H1 (cell line): ENCODE data around the gene LRTM2. TPM values are rescaled to one million over a fixed set of nuclear protein-coding genes. Genes with fewer than 3 reads are reported as not detected.
A peak's percentile ranks its signal among the peaks of the same experiment; 100 is the strongest.

Experiments
- CTCF ChIA-PET: fragments of 300-600 bp; sonication (Branson Sonifier 250); formaldehyde crosslinking; loops from one replicate; lab custom pipeline; 2021; ENCODE audit not compliant: partially characterized antibody; lab: Charles Lee
- POLR2A ChIA-PET: fragments of 300-600 bp; sonication (Branson Sonifier 250); formaldehyde crosslinking; loops from one replicate; lab custom pipeline; 2021; ENCODE audit warnings: inconsistent platforms; ENCODE audit not compliant: partially characterized antibody; lab: Charles Lee
- DNase-seq, 2 experiments: peaks; one replicate each; pipeline versions ENCODE4 v3.0.0 to v3.0.0-alpha.2; 2010 to 2022; ENCODE audit warnings: low spot score in 2 of 2, low read depth in 1 of 2, mixed read lengths in 1 of 2
- FAIRE-seq: peaks from 2 replicates; lab custom pipeline; 2011; peaks lifted over from hg19 to GRCh38; lab: Jason Lieb, UNC
- H2AFZ ChIP-seq: 2 replicates; pipeline ENCODE4 v1.8.1; 2012; ENCODE audit warnings: low read length, inconsistent platforms
- H2AK5ac ChIP-seq: 2 replicates; pipeline ENCODE4 v1.6.1; 2013; ENCODE audit warnings: low read depth, low read length
- H2BK120ac ChIP-seq: replicated peaks from 2 replicates; pipeline ENCODE3; 2013; ENCODE audit warnings: low read depth, low read length, inconsistent platforms
- H2BK12ac ChIP-seq: 2 replicates; pipeline ENCODE4 v1.6.1; 2013; ENCODE audit warnings: low read depth, low read length
- H2BK15ac ChIP-seq: 2 replicates; pipeline ENCODE4 v1.6.1; 2013; ENCODE audit warnings: low read length
- H2BK20ac ChIP-seq: 2 replicates; pipeline ENCODE4 v1.6.1; 2013; ENCODE audit warnings: low read length
- H2BK5ac ChIP-seq: 2 replicates; pipeline ENCODE4 v1.6.1; 2013; ENCODE audit warnings: low read depth, low read length
- H3K14ac ChIP-seq: 2 replicates; pipeline ENCODE4 v1.6.1; 2013; ENCODE audit warnings: inconsistent platforms; ENCODE audit not compliant: insufficient read length
- H3K18ac ChIP-seq: 2 replicates; pipeline ENCODE4 v1.6.1; 2013; ENCODE audit warnings: low read length; ENCODE audit errors: extremely low read depth
- H3K23ac ChIP-seq: 2 replicates; pipeline ENCODE4 v1.6.1; 2013; ENCODE audit warnings: inconsistent platforms; ENCODE audit not compliant: insufficient read length
- H3K23me2 ChIP-seq: 2 replicates; pipeline ENCODE4 v1.6.1; 2013; ENCODE audit warnings: low read depth, low read length
- H3K27ac ChIP-seq: 2 replicates; pipeline ENCODE4 v1.6.1; 2011; ENCODE audit warnings: low read depth, low read length, inconsistent platforms
- H3K27me3 ChIP-seq, 4 experiments: replicated peaks in 1 of 4; 1 replicate in 1 of 4; 2 replicates in 3 of 4; pipeline versions ENCODE4 v1.6.1 to v1.8.1; 2011 to 2013; ENCODE audit warnings: low read length in 3 of 4, mild to moderate bottlenecking in 3 of 4, inconsistent platforms in 2 of 4, mixed read lengths in 2 of 4, moderate library complexity in 1 of 4; ENCODE audit not compliant: control insufficient read depth in 3 of 4, insufficient read depth in 3 of 4; ENCODE audit errors: extremely low read depth in 1 of 4
- H3K36me3 ChIP-seq, 4 experiments: 2 replicates each; pipeline versions ENCODE4 v1.6.1 to v1.8.1; 2011 to 2013; ENCODE audit warnings: mild to moderate bottlenecking in 4 of 4, low read length in 3 of 4, moderate library complexity in 2 of 4, control low read depth in 1 of 4, inconsistent platforms in 1 of 4; ENCODE audit not compliant: insufficient read depth in 4 of 4, control insufficient read depth in 2 of 4
- H3K4ac ChIP-seq: replicated peaks from 2 replicates; pipeline ENCODE3; 2013; ENCODE audit warnings: low read length, low read depth, mixed read lengths, inconsistent platforms; ENCODE audit not compliant: insufficient read length
- H3K4me1 ChIP-seq, 4 experiments: replicated peaks in 1 of 4; 1 replicate in 1 of 4; 2 replicates in 3 of 4; pipeline versions ENCODE4 v1.6.1 to v1.8.1; 2011 to 2013; ENCODE audit warnings: low read length in 3 of 4, inconsistent platforms in 2 of 4, mixed read lengths in 1 of 4; ENCODE audit not compliant: insufficient read depth in 4 of 4, control insufficient read depth in 3 of 4
- H3K4me2 ChIP-seq, 2 experiments: 2 replicates each; pipeline versions ENCODE4 v1.6.1 to v1.8.1; 2011 to 2013; ENCODE audit warnings: low read depth in 2 of 2, low read length in 2 of 2, control low read depth in 1 of 2, inconsistent platforms in 1 of 2, mild to moderate bottlenecking in 1 of 2; ENCODE audit not compliant: insufficient read depth in 1 of 2
- H3K4me3 ChIP-seq, 4 experiments: fragments of 200-600, 300-600 bp in 1 of 4; sonication (generic), shearing (Covaris generic), sonication (Bioruptor Twin) in 1 of 4; 2 replicates each; pipeline versions ENCODE4 v1.5.1 to v1.8.1; 2011 to 2016; ENCODE audit warnings: low read length in 4 of 4, low read depth in 3 of 4, control low read depth in 2 of 4, inconsistent platforms in 2 of 4, mild to moderate bottlenecking in 2 of 4, mixed read lengths in 1 of 4, moderate library complexity in 1 of 4; ENCODE audit not compliant: insufficient read depth in 2 of 4; ENCODE audit errors: extremely low read depth in 1 of 4
- H3K56ac ChIP-seq: replicated peaks from 2 replicates; pipeline ENCODE3; 2013; ENCODE audit warnings: low read depth, mild to moderate bottlenecking, mixed read lengths, low read length, inconsistent platforms; ENCODE audit not compliant: insufficient read length
- H3K79me1 ChIP-seq: 2 replicates; pipeline ENCODE4 v1.6.1; 2013; ENCODE audit warnings: low read depth, low read length, control low read depth
- H3K79me2 ChIP-seq, 2 experiments: 2 replicates each; pipeline versions ENCODE4 v1.6.1 to v1.8.1; 2012 to 2013; ENCODE audit warnings: low read length in 2 of 2, mild to moderate bottlenecking in 2 of 2, inconsistent platforms in 1 of 2; ENCODE audit not compliant: insufficient read depth in 2 of 2, control insufficient read depth in 1 of 2
- H3K9ac ChIP-seq, 4 experiments: replicated peaks in 1 of 4; 1 replicate in 1 of 4; 2 replicates in 3 of 4; pipeline versions ENCODE4 v1.6.1 to v1.8.1; 2011 to 2013; ENCODE audit warnings: low read depth in 3 of 4, low read length in 3 of 4, control low read depth in 2 of 4, mild to moderate bottlenecking in 2 of 4, moderate library complexity in 2 of 4, inconsistent platforms in 1 of 4; ENCODE audit errors: extremely low read depth in 1 of 4
- H3K9me3 ChIP-seq, 2 experiments: 2 replicates each; pipeline versions ENCODE4 v1.6.1 to v1.8.1; 2012 to 2013; ENCODE audit warnings: mild to moderate bottlenecking in 2 of 2, moderate library complexity in 2 of 2, control low read depth in 1 of 2, inconsistent platforms in 1 of 2, low read depth in 1 of 2, low read length in 1 of 2, mixed read lengths in 1 of 2; ENCODE audit not compliant: insufficient read depth in 2 of 2
- H4K20me1 ChIP-seq, 2 experiments: replicated peaks in 1 of 2; 2 replicates each; pipeline versions ENCODE3 to v1.8.1; 2011 to 2013; ENCODE audit warnings: inconsistent platforms in 2 of 2, low read length in 2 of 2, mild to moderate bottlenecking in 1 of 2; ENCODE audit not compliant: insufficient read depth in 2 of 2, control insufficient read depth in 1 of 2
- H4K5ac ChIP-seq: 2 replicates; pipeline ENCODE4 v1.6.1; 2013; ENCODE audit warnings: low read length, low read depth, mixed read lengths, inconsistent platforms; ENCODE audit not compliant: insufficient read length
- H4K8ac ChIP-seq: 2 replicates; pipeline ENCODE4 v1.8.0; 2013; ENCODE audit warnings: mild to moderate bottlenecking, moderate library complexity, low read length, inconsistent platforms; ENCODE audit not compliant: insufficient read depth; ENCODE audit errors: extremely low read depth
- H4K91ac ChIP-seq: replicated peaks from 2 replicates; pipeline ENCODE3; 2013; ENCODE audit warnings: low read length, mixed read lengths, inconsistent platforms; ENCODE audit not compliant: insufficient read length
- SAP30 ChIP-seq: fragments of 300-600 bp; sonication (generic); IDR thresholded peaks from 2 replicates; pipeline ENCODE4 v1.7.1; 2012; ENCODE audit warnings: low read length, moderate library complexity, mild to moderate bottlenecking, inconsistent platforms; ENCODE audit not compliant: insufficient read depth, insufficient replicate concordance
- WGBS, 2 experiments: shearing (Covaris generic) in 1 of 2; methylation state at CpG; one replicate each; pipeline versions ENCODE4 v1.1.6 to v1.1.7; 2013 to 2015; ENCODE audit warnings: low lambda C conversion rate in 2 of 2, mixed read lengths in 2 of 2, inconsistent platforms in 1 of 2, low coverage in 1 of 2, missing lambda C conversion rate in 1 of 2; ENCODE audit not compliant: insufficient replicate concordance in 2 of 2, insufficient coverage in 1 of 2, insufficient read length in 1 of 2; ENCODE audit errors: extremely low coverage in 1 of 2, missing lambda C conversion rate in 1 of 2; 5-methylcytosine and 5-hydroxymethylcytosine counted together
- polyA plus RNA-seq, 7 experiments: library from polyadenylated mRNA; depleted of rRNA in 3 of 7; stranded (reverse) in 5 of 7; unstranded in 2 of 7; fragments of >200 nt in 5 of 7; fragments of 200-250 nt in 2 of 7; gene quantifications; 1 replicate in 5 of 7; 2 replicates in 1 of 7; 4 replicates in 1 of 7; pipeline versions ENCODE4 v1.2.1 to v1.2.3, GENCODE V29; 2011 to 2013; ENCODE audit warnings: missing spikeins in 2 of 7, mixed read lengths in 2 of 7
- total RNA-seq: library from RNA; stranded (reverse); fragmentation: NEBNext Ultra II Directional; extraction: Animal tissue kit (Norgen Biotek cat#: 25700); gene quantifications from 2 replicates; pipeline ENCODE4 v1.2.1, GENCODE V29; 2021

LRTM2 gene
- total and polyA plus RNA-seq, 2 of the 8 experiments (the other 6 are each of a cell fraction or from before 2014, with no cell fraction given), result 0.06 TPM; not detected in 1

DNA sequence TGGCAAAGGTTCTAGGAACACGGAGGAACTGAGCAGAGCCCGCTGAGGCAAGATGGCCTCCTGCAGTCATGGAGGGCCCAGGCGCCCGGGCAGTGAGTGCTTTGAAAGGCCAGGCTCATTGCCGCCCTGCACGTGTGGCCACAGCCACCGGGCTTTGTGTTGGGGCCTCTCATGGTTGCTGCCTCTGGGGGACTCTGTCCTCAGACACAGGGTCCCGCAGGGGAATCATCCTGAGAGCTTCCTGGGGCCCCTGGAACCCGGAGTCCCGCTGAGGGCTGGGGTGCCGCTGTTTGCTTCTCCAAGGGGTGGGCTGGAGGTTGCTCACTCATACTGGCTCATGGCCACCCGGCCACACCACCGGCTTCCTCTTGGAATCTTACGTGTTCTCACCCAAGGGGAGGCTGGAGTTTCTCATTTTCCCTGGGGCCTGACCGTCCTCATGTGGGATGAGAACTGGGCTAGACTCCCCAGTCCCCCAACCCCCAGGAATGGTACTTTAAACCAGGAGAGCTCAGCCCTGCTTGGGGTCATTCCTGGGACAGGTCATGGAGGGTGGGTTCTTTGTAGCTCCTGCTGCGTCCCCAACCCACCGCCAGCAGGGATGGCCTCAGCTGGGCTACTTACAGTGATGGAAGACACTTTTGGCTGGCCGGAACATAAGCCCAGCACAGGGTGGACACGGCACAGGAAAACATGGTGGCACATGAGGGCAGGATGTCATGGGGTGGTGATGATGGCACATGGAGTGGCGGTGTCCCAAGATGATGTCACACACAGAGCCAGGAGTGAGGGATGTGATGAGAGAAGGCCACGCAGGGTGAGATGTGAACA is 21.1 kb upstream of the LRTM2 start:
- H3K56ac ChIP-seq, result no peak overlapping the region
- POLR2A ChIA-PET, result interaction anchor here (1.0 kb wide), 1 partner anchor 144 kb away, joined by 3 read pairs; no protein-coding TSS in a partner anchor

More for the DNA sequence above, 21.1 kb upstream of the LRTM2 start:
- no peak overlapping the region for H3K18ac ChIP-seq
- H3K4me2 ChIP-seq, result no peak overlapping the region
- H3K4me1 ChIP-seq, result peaks cover 0 to 12% (median 1%) of the 10 kb centered on the region in 4 experiments; a peak in 5 of 7 replicates
- H2BK120ac ChIP-seq, result no peak overlapping the region
- H3K23ac ChIP-seq, result no peak overlapping the region
- no peak overlapping the region for H3K4ac ChIP-seq
- no peaks in the 10 kb centered on the region for H3K36me3 ChIP-seq
- no peaks in the 10 kb centered on the region for H3K79me1 ChIP-seq
- H3K27ac ChIP-seq, result no peak overlapping the region
- peaks cover 1 to 11% (median 7%) of the 10 kb centered on the region in 4 experiments; a peak in 6 of 7 replicates for H3K27me3 ChIP-seq
- CTCF ChIA-PET, result interaction anchor here (0.6 to 14.3 kb wide), 13 partner anchors 9 to 151 kb away, joined by 3 to 188 read pairs (median 8); no protein-coding TSS in a partner anchor
- WGBS, 2 experiments, result 90% methylated on average over 20 of the region's 21 CpGs; no CpG with 5 or more reads in 1 of the 2 experiments
- TF ChIP-seq SAP30, result no peak
- FAIRE-seq (no peak), DNase-seq (no peak)
- no peaks in the 10 kb centered on the region for H4K20me1 ChIP-seq
- H2AK5ac ChIP-seq, result no peak overlapping the region
- H4K5ac ChIP-seq, result no peak overlapping the region
- H4K8ac ChIP-seq, result no peak overlapping the region
- peaks cover 11% of the 10 kb centered on the region for H3K23me2 ChIP-seq
- no peak overlapping the region for H3K14ac ChIP-seq
- no peak overlapping the region for H2BK5ac ChIP-seq
- no peak overlapping the region for H2AFZ ChIP-seq
- H3K9me3 ChIP-seq, result no peaks in the 10 kb centered on the region
- no peaks in the 10 kb centered on the region for H3K79me2 ChIP-seq
- H2BK15ac ChIP-seq, result peak overlapping the region; percentile 4; the same call in 1 of the 2 replicates
- H2BK20ac ChIP-seq, result no peak overlapping the region
- H3K4me3 ChIP-seq, result no peak overlapping the region
- H3K9ac ChIP-seq, result no peak overlapping the region
- H4K91ac ChIP-seq, result no peak overlapping the region
- peak overlapping the region; percentile 6; the same call in 1 of the 2 replicates for H2BK12ac ChIP-seq
